ENCODE measurements around the gene DAZAP1.

Gene DAZAP1

DNA sequence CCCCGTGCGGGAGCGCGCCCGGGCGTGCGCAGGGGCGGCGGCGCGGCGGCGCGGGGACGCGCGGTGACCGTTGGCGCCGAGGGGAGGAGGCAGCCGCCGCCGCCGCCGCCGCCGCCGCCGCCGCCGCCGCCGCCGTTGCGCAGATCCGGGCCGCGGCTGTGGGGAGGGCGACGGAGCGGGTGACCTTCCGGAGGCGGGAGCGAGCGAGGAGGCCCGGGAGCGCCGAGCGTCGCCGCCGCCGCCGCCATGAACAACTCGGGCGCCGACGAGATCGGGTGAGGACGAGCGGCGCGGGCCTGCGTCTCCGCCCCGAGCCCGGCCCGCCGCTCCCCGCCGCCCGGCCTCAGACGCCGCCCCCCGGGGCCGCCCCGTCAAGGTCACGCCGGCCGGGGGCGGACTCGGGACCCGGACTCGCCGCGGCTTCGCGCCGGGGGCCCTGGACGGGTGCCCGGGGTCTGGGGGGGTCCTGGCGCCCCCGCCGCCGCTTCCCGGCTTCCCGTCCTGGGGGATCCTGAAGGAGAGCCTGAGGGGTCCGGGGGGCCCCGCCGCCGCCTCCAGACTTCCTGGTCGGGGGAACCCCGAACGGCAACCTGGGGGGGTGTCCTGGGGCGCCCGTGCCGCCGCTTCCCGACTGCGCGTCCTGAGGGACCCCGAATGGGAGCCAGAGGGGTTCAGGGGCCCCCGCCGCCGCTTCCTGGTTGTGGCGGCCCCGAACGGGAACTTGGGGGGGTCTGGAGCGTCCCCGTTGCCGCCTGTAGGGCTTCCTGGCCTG, at the start of gene DAZAP1:
TSS of gene DAZAP1 (plus strand) at position 59 of the 772 bp plus-strand sequence. CDS start at position 247, 188 bp downstream.
- no peak for DNase-seq (ENCODE audit: low read depth, low spot score)
- TF ChIP-seq, protein P1, sequence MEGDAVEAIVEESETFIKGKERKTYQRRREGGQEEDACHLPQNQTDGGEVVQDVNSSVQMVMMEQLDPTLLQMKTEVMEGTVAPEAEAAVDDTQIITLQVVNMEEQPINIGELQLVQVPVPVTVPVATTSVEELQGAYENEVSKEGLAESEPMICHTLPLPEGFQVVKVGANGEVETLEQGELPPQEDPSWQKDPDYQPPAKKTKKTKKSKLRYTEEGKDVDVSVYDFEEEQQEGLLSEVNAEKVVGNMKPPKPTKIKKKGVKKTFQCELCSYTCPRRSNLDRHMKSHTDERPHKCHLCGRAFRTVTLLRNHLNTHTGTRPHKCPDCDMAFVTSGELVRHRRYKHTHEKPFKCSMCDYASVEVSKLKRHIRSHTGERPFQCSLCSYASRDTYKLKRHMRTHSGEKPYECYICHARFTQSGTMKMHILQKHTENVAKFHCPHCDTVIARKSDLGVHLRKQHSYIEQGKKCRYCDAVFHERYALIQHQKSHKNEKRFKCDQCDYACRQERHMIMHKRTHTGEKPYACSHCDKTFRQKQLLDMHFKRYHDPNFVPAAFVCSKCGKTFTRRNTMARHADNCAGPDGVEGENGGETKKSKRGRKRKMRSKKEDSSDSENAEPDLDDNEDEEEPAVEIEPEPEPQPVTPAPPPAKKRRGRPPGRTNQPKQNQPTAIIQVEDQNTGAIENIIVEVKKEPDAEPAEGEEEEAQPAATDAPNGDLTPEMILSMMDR (IDR thresholded peaks at IDR 0.05; ENCODE audit: insufficient read depth, low read length, missing control alignments): no peak
- CTCF ChIA-PET: no interaction called here
- peak within 1 kb of the TSS; percentile 72 for H3K4me3 ChIP-seq (ENCODE audit: low read depth, low read length)
- POLR2A ChIA-PET: interaction anchor here (0.7 to 1.0 kb wide), 2 partner anchors 11 to 132 kb away, joined by 3 read pairs; partner anchors contain the start of gene FAM174C

DNA sequence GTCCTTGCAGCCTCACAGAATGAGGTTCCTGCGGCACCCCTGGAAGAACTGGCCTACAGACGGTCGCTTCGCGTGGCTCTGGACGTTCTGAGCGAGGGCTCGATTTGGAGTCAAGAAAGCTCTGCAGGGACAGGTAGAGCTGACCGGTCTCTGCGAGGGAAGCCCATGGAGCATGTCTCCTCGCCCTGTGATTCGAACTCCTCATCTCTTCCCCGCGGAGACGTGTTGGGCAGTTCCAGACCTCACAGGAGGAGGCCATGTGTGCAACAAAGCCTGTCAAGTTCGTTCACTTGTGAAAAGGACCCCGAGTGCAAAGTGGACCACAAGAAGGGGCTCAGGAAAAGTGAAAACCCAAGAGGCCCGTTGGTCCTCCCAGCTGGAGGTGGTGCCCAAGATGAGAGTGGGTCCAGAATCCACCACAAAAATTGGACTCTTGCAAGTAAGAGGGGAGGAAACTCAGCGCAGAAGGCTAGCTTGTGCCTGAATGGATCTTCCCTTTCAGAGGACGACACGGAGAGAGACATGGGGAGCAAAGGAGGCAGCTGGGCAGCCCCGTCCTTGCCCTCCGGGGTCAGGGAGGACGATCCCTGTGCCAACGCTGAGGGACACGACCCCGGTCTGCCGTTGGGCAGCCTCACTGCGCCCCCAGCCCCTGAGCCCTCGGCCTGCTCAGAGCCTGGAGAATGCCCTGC, 47.1 kb upstream of the DAZAP1 start:
- H3K4me3 ChIP-seq (ENCODE audit: low read depth, low read length): peak overlapping the region; percentile 29
- POLR2A ChIA-PET: interaction anchor here (1.8 to 2.0 kb wide), 2 partner anchors 23 to 91 kb away, joined by 4 to 6 read pairs; partner anchors contain the start of gene CIRBP
- TF ChIP-seq, protein P1 (IDR thresholded peaks at IDR 0.05; ENCODE audit: insufficient read depth, low read length, missing control alignments): no peak
- CTCF ChIA-PET: interaction anchor here (1.3 kb wide), 1 partner anchor 12 kb away, joined by 6 read pairs; no protein-coding TSS in a partner anchor
- no peak for DNase-seq (ENCODE audit: low read depth, low spot score)

DNA sequence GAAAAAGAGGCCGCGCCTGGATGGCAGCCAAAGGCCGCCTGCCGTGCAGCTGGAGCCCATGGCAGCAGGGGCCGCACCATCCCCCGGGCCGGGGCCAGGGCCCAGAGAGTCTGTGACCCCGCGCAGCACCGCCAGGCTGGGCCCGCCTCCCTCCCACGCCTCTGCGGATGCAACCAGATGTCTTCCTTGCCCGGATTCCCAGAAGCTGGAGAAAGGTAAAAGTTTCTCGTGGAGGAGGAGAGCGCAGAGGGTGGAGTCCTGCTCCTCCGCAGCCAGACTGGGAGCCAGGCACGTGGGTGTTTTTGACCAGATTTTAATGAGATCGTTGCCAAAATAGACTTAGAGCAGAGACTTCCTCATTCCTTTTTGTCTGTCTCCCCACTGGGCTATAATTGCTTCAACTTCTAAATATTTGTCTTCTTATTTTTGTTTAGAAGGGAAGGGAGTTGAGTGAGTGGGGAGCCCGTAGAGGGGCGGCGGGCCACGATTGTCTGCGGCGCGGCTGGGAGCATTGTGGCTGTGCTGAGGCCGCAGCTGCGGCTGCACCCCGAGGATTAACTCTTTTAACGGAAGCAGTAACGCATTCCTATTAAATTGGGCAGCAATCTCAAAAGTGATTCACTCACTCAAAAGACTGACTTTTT, 46.4 kb upstream of the DAZAP1 start:
- ChIA-PET CTCF (interaction anchor here (1.3 kb wide), 1 partner anchor 12 kb away, joined by 6 read pairs; no protein-coding TSS in a partner anchor), POLR2A (interaction anchor here (1.8 to 2.0 kb wide), 2 partner anchors 22 to 91 kb away, joined by 4 to 6 read pairs; partner anchors contain the start of gene CIRBP)
- peak; percentile 37 for DNase-seq (ENCODE audit: low read depth, low spot score)
- peak overlapping the region; percentile 45 for H3K4me3 ChIP-seq (ENCODE audit: low read depth, low read length)
- TF ChIP-seq, protein P1 (IDR thresholded peaks at IDR 0.05; ENCODE audit: insufficient read depth, low read length, missing control alignments): peak; percentile 19

DNA sequence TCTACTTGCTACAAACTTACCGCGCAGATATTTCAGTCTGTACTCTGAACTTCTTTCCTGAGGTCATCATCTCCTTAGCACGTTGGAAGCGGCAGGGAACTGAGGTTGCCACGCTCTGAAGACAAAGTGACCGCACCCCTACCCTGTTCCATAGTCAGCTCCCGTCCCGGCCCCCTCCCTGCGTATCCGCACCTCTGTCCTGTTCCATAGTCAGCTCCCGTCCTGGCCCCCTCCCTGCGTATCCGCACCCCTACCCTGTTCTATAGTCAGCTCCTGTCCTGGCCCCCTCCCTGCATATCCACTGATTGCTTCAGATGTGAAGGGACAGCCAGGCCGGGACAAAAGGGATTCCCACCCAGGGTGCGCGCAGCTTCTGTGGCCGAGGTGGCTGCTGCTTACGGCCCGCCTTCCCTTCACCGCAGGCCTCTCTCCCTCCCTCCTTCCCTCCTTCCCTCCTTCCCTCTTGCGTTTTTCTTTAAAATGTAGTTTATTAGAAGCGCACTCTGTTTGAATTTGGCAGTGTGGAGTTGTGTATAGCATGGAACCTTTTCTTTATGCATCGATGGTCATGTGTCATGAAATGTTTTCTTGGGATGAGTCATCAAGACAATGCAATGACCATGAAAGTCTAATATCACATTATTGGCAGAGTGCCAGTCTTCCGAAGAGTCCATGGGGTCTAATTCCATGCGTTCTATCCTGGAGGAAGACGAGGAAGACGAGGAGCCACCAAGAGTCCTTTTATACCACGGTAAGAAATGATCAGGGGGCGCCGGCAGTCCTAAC, 45.6 kb upstream of the DAZAP1 start:
- POLR2A ChIA-PET: interaction anchor here (1.8 to 2.0 kb wide), 2 partner anchors 21 to 92 kb away, joined by 4 to 6 read pairs; partner anchors contain the start of gene CIRBP
- no peak for DNase-seq (ENCODE audit: low read depth, low spot score)
- CTCF ChIA-PET: interaction anchor here (1.2 kb wide), 1 partner anchor 70 kb away, joined by 3 read pairs; no protein-coding TSS in a partner anchor
- H3K4me3 ChIP-seq (ENCODE audit: low read depth, low read length): peak overlapping the region; percentile 45
- TF ChIP-seq, protein P1 (IDR thresholded peaks at IDR 0.05; ENCODE audit: insufficient read depth, low read length, missing control alignments): no peak

DNA sequence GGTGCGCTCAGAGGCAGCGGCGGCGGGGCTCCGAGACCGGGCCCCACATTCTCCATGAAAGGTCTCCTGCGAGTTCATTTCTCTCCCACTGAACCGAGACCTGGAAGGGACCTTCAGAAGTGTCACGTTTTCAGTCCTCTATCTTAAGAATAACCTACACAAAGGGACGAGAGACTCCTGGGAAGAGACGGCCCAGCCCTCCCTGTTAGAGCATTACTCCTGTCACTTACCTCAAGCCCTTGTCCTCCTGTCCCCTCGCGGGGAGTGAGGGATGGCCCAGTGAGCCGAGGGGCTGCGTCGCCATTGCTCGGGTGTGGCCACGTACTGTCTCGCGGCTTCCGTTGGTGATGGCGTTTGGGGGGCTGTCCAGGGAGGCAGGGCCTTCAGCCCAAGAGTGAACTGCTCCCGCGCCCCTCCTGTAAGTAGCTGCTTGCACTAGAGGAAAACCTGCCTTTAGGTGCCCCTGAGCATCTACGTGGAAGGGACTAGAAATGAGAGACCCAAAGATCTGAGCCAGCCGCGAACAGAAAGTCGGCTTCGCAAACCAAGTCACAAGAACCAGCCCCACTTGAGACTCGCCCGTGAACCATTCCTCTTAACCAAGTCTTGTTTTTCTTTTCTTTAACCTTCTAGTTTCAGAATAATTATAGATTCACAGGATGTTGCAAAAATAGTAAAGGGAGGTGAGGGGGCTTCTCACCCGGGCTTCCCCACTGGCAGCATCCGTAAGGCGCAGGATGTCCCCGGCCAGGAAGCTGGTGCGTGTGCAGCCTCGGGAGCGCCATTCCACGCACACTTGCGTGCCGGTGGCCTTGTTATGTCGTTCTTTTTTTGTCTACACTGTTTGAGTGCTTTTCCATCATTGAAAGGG, 44.8 kb upstream of the DAZAP1 start:
- TF ChIP-seq, protein P1 (IDR thresholded peaks at IDR 0.05; ENCODE audit: insufficient read depth, low read length, missing control alignments): no peak
- ChIA-PET CTCF (interaction anchor here (0.5 to 1.6 kb wide), 3 partner anchors 10 to 71 kb away, joined by 3 to 5 read pairs (median 3); no protein-coding TSS in a partner anchor), POLR2A (interaction anchor here (0.6 kb wide), 1 partner anchor 40 kb away, joined by 3 read pairs; no protein-coding TSS in a partner anchor)
- no peak for DNase-seq (ENCODE audit: low read depth, low spot score)
- no peak overlapping the region for H3K4me3 ChIP-seq (ENCODE audit: low read depth, low read length)
